IMR-90 (cell line): ENCODE results near the gene CDH22. TPM values are rescaled to one million over a fixed set of nuclear protein-coding genes. Genes with fewer than 3 reads are reported as not detected.

Experiments
- ATAC-seq: fragments of 200-7000 bp; cut with Tn5 transposase; 2 replicates; pipeline ENCODE4 v1.9.1; 2020; ENCODE audit warnings: low read depth, mild to moderate bottlenecking, moderate library complexity
- BruUV-seq: library from RNA; stranded (reverse); fragments of 400-500 nt; replicated peaks from 2 replicates; lab custom pipeline; 2021; lab: Mats Ljungman, UMichigan
- CTCF ChIA-PET: fragments of 300-600 bp; formaldehyde crosslinking; extraction: SDS; loops from one replicate; lab custom pipeline; 2021; ENCODE audit warnings: antibody characterized with exemption; lab: Yijun Ruan, JAX
- POLR2A ChIA-PET: fragments of 300-600 bp; sonication (Branson Sonifier 250); formaldehyde crosslinking; loops from one replicate; lab custom pipeline; 2022; ENCODE audit warnings: antibody characterized with exemption; ENCODE audit not compliant: unreplicated experiment; lab: Charles Lee
- DNase-seq: peaks from one replicate; pipeline ENCODE4 v3.0.0; 2013
- H2AFZ ChIP-seq: replicated peaks from 2 replicates; pipeline ENCODE3; 2013; ENCODE audit warnings: low read length, mild to moderate bottlenecking; ENCODE audit not compliant: poor library complexity
- H2AK5ac ChIP-seq: 2 replicates; pipeline ENCODE4 v1.6.1; 2013; ENCODE audit warnings: low read depth, low read length, inconsistent platforms
- H2AK9ac ChIP-seq: replicated peaks from 2 replicates; pipeline ENCODE3; 2013; ENCODE audit warnings: mild to moderate bottlenecking, low read depth, low read length, moderate library complexity; ENCODE audit not compliant: poor library complexity
- H2BK120ac ChIP-seq: 2 replicates; pipeline ENCODE4 v1.6.1; 2013; ENCODE audit warnings: low read depth, low read length, inconsistent platforms
- H2BK15ac ChIP-seq: 3 replicates; pipeline ENCODE4 v1.6.1; 2013; ENCODE audit warnings: low read depth, low read length, inconsistent platforms
- H2BK20ac ChIP-seq: 2 replicates; pipeline ENCODE4 v1.6.1; 2013; ENCODE audit warnings: low read depth, mild to moderate bottlenecking, inconsistent platforms, low read length, moderate library complexity
- H2BK5ac ChIP-seq: 2 replicates; pipeline ENCODE4 v1.6.1; 2013; ENCODE audit warnings: mild to moderate bottlenecking, low read depth, low read length, inconsistent platforms; ENCODE audit not compliant: poor library complexity, severe bottlenecking
- H3K14ac ChIP-seq: replicated peaks from 2 replicates; pipeline ENCODE4 v1.6.1; 2013; ENCODE audit warnings: low read depth, low read length, inconsistent platforms
- H3K18ac ChIP-seq: 2 replicates; pipeline ENCODE4 v1.6.1; 2013; ENCODE audit warnings: low read depth, low read length, control low read depth
- H3K23ac ChIP-seq: 2 replicates; pipeline ENCODE4 v1.6.1; 2013; ENCODE audit warnings: low read depth, low read length, inconsistent platforms
- H3K27ac ChIP-seq: 2 replicates; pipeline ENCODE4 v1.5.1; 2013; ENCODE audit warnings: mild to moderate bottlenecking, control low read depth, low read length; ENCODE audit not compliant: insufficient read depth
- H3K27me3 ChIP-seq: 2 replicates; pipeline ENCODE4 v1.6.1; 2013; ENCODE audit warnings: low read length; ENCODE audit not compliant: control insufficient read depth, insufficient read depth
- H3K36me3 ChIP-seq: 2 replicates; pipeline ENCODE4 v1.6.1; 2013; ENCODE audit warnings: low read length, mixed read lengths; ENCODE audit not compliant: control insufficient read depth, insufficient read depth
- H3K4ac ChIP-seq: 2 replicates; pipeline ENCODE4 v1.6.1; 2013; ENCODE audit warnings: low read depth, low read length, inconsistent platforms
- H3K4me1 ChIP-seq: 2 replicates; pipeline ENCODE4 v1.6.1; 2013; ENCODE audit warnings: low read length, mixed read lengths; ENCODE audit not compliant: control insufficient read depth, insufficient read depth
- H3K4me2 ChIP-seq: 2 replicates; pipeline ENCODE4 v1.6.1; 2013; ENCODE audit warnings: low read depth, mild to moderate bottlenecking, control low read depth, low read length, moderate library complexity
- H3K4me3 ChIP-seq: 2 replicates; pipeline ENCODE4 v1.5.1; 2013; ENCODE audit warnings: low read depth, mild to moderate bottlenecking, control low read depth, low read length, moderate library complexity; ENCODE audit not compliant: insufficient read depth
- H3K56ac ChIP-seq: 2 replicates; pipeline ENCODE4 v1.6.1; 2013; ENCODE audit warnings: low read length, inconsistent platforms; ENCODE audit not compliant: insufficient read depth; ENCODE audit errors: extremely low read depth
- H3K79me1 ChIP-seq, 2 experiments: 2 replicates each; pipeline ENCODE4 v1.6.1; 2013; ENCODE audit warnings: low read length in 2 of 2, inconsistent platforms in 1 of 2, low read depth in 1 of 2
- H3K9ac ChIP-seq: 2 replicates; pipeline ENCODE4 v1.6.1; 2013; ENCODE audit warnings: low read depth, low read length, control low read depth
- H3K9me1 ChIP-seq: 2 replicates; pipeline ENCODE4 v1.6.1; 2013; ENCODE audit warnings: low read length, inconsistent platforms; ENCODE audit not compliant: insufficient read depth
- H3K9me3 ChIP-seq: 2 replicates; pipeline ENCODE4 v1.6.1; 2013; ENCODE audit warnings: low read length; ENCODE audit not compliant: control insufficient read depth, insufficient read depth
- H4K20me1 ChIP-seq: 2 replicates; pipeline ENCODE4 v1.6.1; 2013; ENCODE audit warnings: low read length, inconsistent platforms; ENCODE audit not compliant: insufficient read depth
- H4K5ac ChIP-seq: 2 replicates; pipeline ENCODE4 v1.6.1; 2013; ENCODE audit warnings: mild to moderate bottlenecking, low read depth, low read length, control low read depth
- H4K8ac ChIP-seq, 2 experiments: 2 replicates each; pipeline ENCODE4 v1.6.1; 2013; ENCODE audit warnings: low read depth in 2 of 2, low read length in 2 of 2, control low read depth in 1 of 2, inconsistent platforms in 1 of 2
- H4K91ac ChIP-seq: 2 replicates; pipeline ENCODE4 v1.6.1; 2013; ENCODE audit warnings: low read depth, low read length, inconsistent platforms; ENCODE audit not compliant: insufficient read depth
- BHLHE40 ChIP-seq: fragments of 150-350 bp; IDR thresholded peaks from 2 replicates; pipeline ENCODE4 v1.6.1; 2016; ENCODE audit warnings: mild to moderate bottlenecking, low read depth, low read length
- CEBPB ChIP-seq: IDR thresholded peaks from 2 replicates; pipeline ENCODE4 v1.6.1; 2012; ENCODE audit warnings: low read depth, low read length, improper control_type of control experiment
- CHD1 ChIP-seq: IDR thresholded peaks from 2 replicates; pipeline ENCODE4 v1.6.1; 2012; ENCODE audit warnings: low read depth, low read length, improper control_type of control experiment
- MAFK ChIP-seq: IDR thresholded peaks from 2 replicates; pipeline ENCODE4 v1.6.1; 2012; ENCODE audit warnings: low read depth, low read length, improper control_type of control experiment
- MXI1 ChIP-seq: IDR thresholded peaks from 2 replicates; pipeline ENCODE4 v1.6.1; 2012; ENCODE audit warnings: low read depth, mild to moderate bottlenecking, low read length, moderate library complexity, borderline replicate concordance
- NFE2L2 ChIP-seq: fragments of 150-350 bp; IDR thresholded peaks from 2 replicates; pipeline ENCODE4 v1.6.1; 2016; ENCODE audit warnings: low read depth, mild to moderate bottlenecking, low read length
- RFX5 ChIP-seq: IDR thresholded peaks from 2 replicates; pipeline ENCODE4 v1.8.0; 2012; ENCODE audit warnings: low read depth, mild to moderate bottlenecking, low read length, moderate library complexity
- SMC3 ChIP-seq: fragments of 150-350 bp; IDR thresholded peaks from 2 replicates; pipeline ENCODE4 v1.6.1; 2016; ENCODE audit warnings: low read depth, mild to moderate bottlenecking, antibody characterized with exemption, low read length, moderate library complexity
- WGBS, 2 experiments: methylation state at CpG; one replicate each; pipeline versions ENCODE4 v1.1.5 to v1.1.7; 2013; ENCODE audit warnings: missing lambda C conversion rate in 2 of 2; ENCODE audit not compliant: insufficient read length in 1 of 2; ENCODE audit errors: extremely low coverage in 2 of 2; 5-methylcytosine and 5-hydroxymethylcytosine counted together
- dilution Hi-C: fragments of 300-500 bp; cut with HindIII; formaldehyde crosslinking; loops from one replicate; pipeline ENCODE4 v1.14.3; 2018; ENCODE audit warnings: low sequenced_read_pairs; ENCODE audit not compliant: unreplicated experiment
- in situ Hi-C: fragments of 300-500 bp; cut with MboI; formaldehyde crosslinking; loops from 3 replicates; pipeline ENCODE4 v1.14.3; 2019; ENCODE audit warnings: low sequenced_read_pairs, inconsistent platforms, mixed read lengths
- intact Hi-C: fragments of 100-400 bp; cut with micrococcal nuclease; formaldehyde crosslinking; loops from 2 replicates; pipeline ENCODE4 v1.10.0; 2022
- polyA plus RNA-seq, 3 experiments: library from polyadenylated mRNA; depleted of rRNA; stranded (reverse); fragments of >200 nt; gene quantifications; 2 replicates each; pipeline ENCODE4 v1.2.3, GENCODE V29; 2012; ENCODE audit warnings: low replicate concordance in 1 of 3
- total RNA-seq: library from RNA; depleted of rRNA; stranded (reverse); fragments of >200 nt; gene quantifications from 2 replicates; pipeline ENCODE4 v1.2.3, GENCODE V29; 2012

The CDH22 gene
- total and polyA plus RNA-seq, 2 of the 4 experiments (the other 2 are of a cell fraction) = not detected

DNA sequence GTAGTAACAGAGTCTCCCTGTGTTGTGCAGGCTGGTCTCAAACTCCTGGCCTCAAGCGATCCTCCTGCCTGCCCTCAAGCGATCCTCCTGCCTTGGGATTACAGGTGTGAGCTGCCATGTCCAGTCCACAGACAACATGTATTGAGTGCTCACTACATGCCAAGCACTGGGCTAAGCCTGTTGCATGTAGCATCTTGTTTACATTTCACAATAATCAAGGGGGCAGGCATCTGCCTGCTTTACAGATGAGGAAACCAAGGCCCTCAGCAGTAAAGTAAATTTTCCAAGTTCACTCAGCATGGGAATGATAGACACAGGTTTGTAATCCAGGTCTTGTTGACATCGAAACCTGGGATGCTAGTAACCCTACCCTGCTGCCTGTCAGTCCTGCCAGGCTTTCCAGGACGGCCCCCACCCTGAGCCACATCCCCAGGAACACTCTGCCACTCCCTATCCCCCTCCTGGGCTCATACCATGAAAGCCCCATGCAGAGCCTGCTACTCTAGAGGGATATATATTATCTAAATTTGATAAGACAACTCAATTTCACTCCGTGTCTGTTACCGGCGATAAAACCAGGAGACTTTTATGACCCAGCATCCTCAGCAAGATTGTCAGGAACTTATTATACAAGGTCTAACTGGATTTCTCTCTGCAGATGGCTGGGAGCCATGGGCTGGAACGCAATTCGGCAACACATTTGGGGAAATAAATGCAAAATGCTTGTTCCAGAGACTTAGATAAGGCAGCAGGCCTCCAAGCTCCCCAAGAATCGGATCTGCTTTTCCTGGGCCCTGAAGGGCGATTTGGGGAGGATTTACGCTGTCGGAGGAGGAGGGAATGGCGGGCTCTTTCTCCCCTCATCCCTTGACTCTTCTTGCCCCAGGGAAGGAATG, 159.7 kb downstream of the CDH22 start:
- dilution Hi-C loops = no loop called here
- Histone ChIP-seq H3K4me2 (no peak overlapping the region), H2AK5ac (no peak overlapping the region), H2AK9ac (no peak overlapping the region), H3K27ac (no peak overlapping the region), H3K79me1 (no peaks in the 10 kb centered on the region), H3K4me1 (no peaks in the 10 kb centered on the region), H2BK15ac (no peak overlapping the region), H3K56ac (no peak overlapping the region), H3K14ac (no peak overlapping the region), H4K8ac (no peak overlapping the region), H3K18ac (no peak overlapping the region), H3K9me1 (no peaks in the 10 kb centered on the region), H4K91ac (no peak overlapping the region), H3K4me3 (no peak overlapping the region), H3K36me3 (no peaks in the 10 kb centered on the region), H2BK5ac (no peak overlapping the region), H4K20me1 (no peaks in the 10 kb centered on the region), H2AFZ (no peak overlapping the region), H3K9ac (no peak overlapping the region), H3K27me3 (peaks cover 12% of the 10 kb centered on the region), H3K9me3 (no peaks in the 10 kb centered on the region), H2BK20ac (no peak overlapping the region), H2BK120ac (no peak overlapping the region), H4K5ac (no peak overlapping the region), H3K4ac (no peak overlapping the region), H3K23ac (no peak overlapping the region)
- 83% methylated on average over 1 of the region's 14 CpGs; no CpG with 5 or more reads in 1 of the 2 experiments for WGBS, 2 experiments
- no peak for DNase-seq
- ChIA-PET POLR2A (interaction anchor here (0.6 kb wide), 1 partner anchor 23 kb away, joined by 3 read pairs; no protein-coding TSS in a partner anchor), CTCF (interaction anchor here (1.0 kb wide), 1 partner anchor 201 kb away, joined by 3 read pairs; no protein-coding TSS in a partner anchor)
- no peak for TF ChIP-seq BHLHE40
- no peak for TF ChIP-seq CEBPB
- no peak for TF ChIP-seq NFE2L2
- TF ChIP-seq SMC3 = no peak
- TF ChIP-seq CHD1 = no peak
- TF ChIP-seq MAFK = no peak
- TF ChIP-seq MXI1 = no peak
- TF ChIP-seq RFX5 = no peak
- in situ Hi-C loops = no loop called here
- BruUV-seq = no TSS peak
- no peak for ATAC-seq
- intact Hi-C loops = no loop called here
